Measurements from ENCODE around the gene RNF8. TPM values are rescaled to one million over a fixed set of nuclear protein-coding genes. Genes with fewer than 3 reads are reported as not detected.

RNF8 gene
- total and polyA plus RNA-seq, 8 donors, result 8.7 to 46.0 (median 15.3) TPM

- WGBS, 5 donors, result 86 to 95% (median 92%) methylated on average over 1 of the region's 1 CpG
- Histone ChIP-seq H3K27me3 (no peaks in the 10 kb centered on the region), H3K4me3 (no peak overlapping the region), H3K36me3 (peaks cover 14 to 93% (median 81%) of the 10 kb centered on the region in 4 donors), H3K4me1 (no peaks in the 10 kb centered on the region), H3K9me3 (no peaks in the 10 kb centered on the region), H3K27ac (no peak overlapping the region)
- no peak for DNase-seq
- intact Hi-C loops (cut with DNase I; ENCODE audit: low total_unique reads), result no loop called here
- no peak for TF ChIP-seq POLR2AphosphoS5 (IDR thresholded peaks at IDR 0.05)
- no peak for TF ChIP-seq EP300 (IDR thresholded peaks at IDR 0.05)
- no peak for TF ChIP-seq POLR2A (IDR thresholded peaks at IDR 0.05)
- no peak for TF ChIP-seq CTCF (IDR thresholded peaks at IDR 0.05)
Observed at GRCh38 chr6:37382994-37383765, 29.4 kb downstream of the RNF8 start.

GRCh38 chr6:37388578-37388977 lies 34.8 kb downstream of the RNF8 start:
- Histone ChIP-seq H3K4me3 (no peak overlapping the region), H3K27ac (no peak overlapping the region), H3K4me1 (peaks cover 0 to 4% (median 0%) of the 10 kb centered on the region in 4 donors), H3K9me3 (no peaks in the 10 kb centered on the region), H3K36me3 (peaks cover 10 to 98% (median 80%) of the 10 kb centered on the region in 4 donors), H3K27me3 (no peaks in the 10 kb centered on the region)
- intact Hi-C loops (cut with DNase I; ENCODE audit: low total_unique reads), result no loop called here
- no peak for TF ChIP-seq POLR2AphosphoS5 (IDR thresholded peaks at IDR 0.05)
- TF ChIP-seq EP300 (IDR thresholded peaks at IDR 0.05), result no peak
- TF ChIP-seq CTCF (IDR thresholded peaks at IDR 0.05), result no peak
- no peak for TF ChIP-seq POLR2A (IDR thresholded peaks at IDR 0.05)
- no peak for DNase-seq

GRCh38 chr6:37389857-37390256 lies 36.1 kb downstream of the RNF8 start:
- Histone ChIP-seq H3K36me3 (peaks cover 10 to 98% (median 75%) of the 10 kb centered on the region in 4 donors), H3K27me3 (no peaks in the 10 kb centered on the region), H3K9me3 (no peaks in the 10 kb centered on the region), H3K4me1 (peaks cover 0 to 4% (median 0%) of the 10 kb centered on the region in 4 donors), H3K27ac (no peak overlapping the region), H3K4me3 (no peak overlapping the region)
- DNase-seq, result no peak
- WGBS, 5 donors, result 90 to 97% (median 93%) methylated on average over 3 of the region's 3 CpGs
- TF ChIP-seq EP300 (IDR thresholded peaks at IDR 0.05) (no peak), CTCF (IDR thresholded peaks at IDR 0.05) (no peak), POLR2A (IDR thresholded peaks at IDR 0.05) (no peak), POLR2AphosphoS5 (IDR thresholded peaks at IDR 0.05) (no peak)
- intact Hi-C loops (cut with DNase I; ENCODE audit: low total_unique reads), result no loop called here

GRCh38 chr6:37391120-37391519 lies 37.3 kb downstream of the RNF8 start:
- intact Hi-C loops (cut with DNase I; ENCODE audit: low total_unique reads), result no loop called here
- no peak for DNase-seq

More at GRCh38 chr6:37391120-37391519, 37.3 kb downstream of the RNF8 start:
- Histone ChIP-seq H3K27me3 (no peaks in the 10 kb centered on the region), H3K4me3 (no peak overlapping the region), H3K36me3 (peaks cover 8 to 89% (median 70%) of the 10 kb centered on the region in 4 donors), H3K27ac (no peak overlapping the region), H3K9me3 (no peaks in the 10 kb centered on the region), H3K4me1 (peaks cover 0 to 4% (median 0%) of the 10 kb centered on the region in 4 donors)
- no peak for TF ChIP-seq POLR2A (IDR thresholded peaks at IDR 0.05)
- no peak for TF ChIP-seq CTCF (IDR thresholded peaks at IDR 0.05)
- no peak for TF ChIP-seq POLR2AphosphoS5 (IDR thresholded peaks at IDR 0.05)
- TF ChIP-seq EP300 (IDR thresholded peaks at IDR 0.05), result no peak
- 39 to 54% (median 47%) methylated on average over 2 of the region's 2 CpGs for WGBS, 5 donors
